ENCODE measurements around the gene ZCCHC2. TPM values are rescaled to one million over a fixed set of nuclear protein-coding genes. Genes with fewer than 3 reads are reported as not detected.

Gene ZCCHC2
- total RNA-seq, 1 donor from 2014 or later = 10.7 TPM

DNA sequence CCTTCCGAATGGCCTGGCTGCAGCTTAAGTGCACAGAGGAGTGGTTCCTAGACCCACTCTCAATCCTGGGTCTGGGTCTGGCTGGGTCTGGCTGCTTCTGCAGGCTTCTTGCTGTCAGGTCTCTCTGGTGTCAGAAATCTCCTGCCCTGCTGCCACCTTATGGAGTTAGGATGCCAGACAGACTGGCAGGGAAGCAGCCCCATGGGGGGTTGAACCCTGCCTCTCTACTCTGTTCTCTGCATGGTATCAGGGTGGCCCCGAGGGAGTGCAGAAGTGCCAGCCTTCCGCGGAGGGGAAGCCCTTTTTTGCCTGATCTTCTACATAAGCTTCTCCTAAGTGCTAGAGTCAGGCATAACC, 89.4 kb downstream of the ZCCHC2 start:
- H3K27me3 ChIP-seq (ENCODE audit: control insufficient read depth, insufficient read depth, low read length) = peaks cover 21% of the 10 kb centered on the region
- no peak for DNase-seq (ENCODE audit: low read depth)
- H3K36me3 ChIP-seq (ENCODE audit: control insufficient read depth, insufficient read depth, low read length) = no peaks in the 10 kb centered on the region
- TF ChIP-seq, protein P1, sequence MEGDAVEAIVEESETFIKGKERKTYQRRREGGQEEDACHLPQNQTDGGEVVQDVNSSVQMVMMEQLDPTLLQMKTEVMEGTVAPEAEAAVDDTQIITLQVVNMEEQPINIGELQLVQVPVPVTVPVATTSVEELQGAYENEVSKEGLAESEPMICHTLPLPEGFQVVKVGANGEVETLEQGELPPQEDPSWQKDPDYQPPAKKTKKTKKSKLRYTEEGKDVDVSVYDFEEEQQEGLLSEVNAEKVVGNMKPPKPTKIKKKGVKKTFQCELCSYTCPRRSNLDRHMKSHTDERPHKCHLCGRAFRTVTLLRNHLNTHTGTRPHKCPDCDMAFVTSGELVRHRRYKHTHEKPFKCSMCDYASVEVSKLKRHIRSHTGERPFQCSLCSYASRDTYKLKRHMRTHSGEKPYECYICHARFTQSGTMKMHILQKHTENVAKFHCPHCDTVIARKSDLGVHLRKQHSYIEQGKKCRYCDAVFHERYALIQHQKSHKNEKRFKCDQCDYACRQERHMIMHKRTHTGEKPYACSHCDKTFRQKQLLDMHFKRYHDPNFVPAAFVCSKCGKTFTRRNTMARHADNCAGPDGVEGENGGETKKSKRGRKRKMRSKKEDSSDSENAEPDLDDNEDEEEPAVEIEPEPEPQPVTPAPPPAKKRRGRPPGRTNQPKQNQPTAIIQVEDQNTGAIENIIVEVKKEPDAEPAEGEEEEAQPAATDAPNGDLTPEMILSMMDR (IDR thresholded peaks at IDR 0.05; ENCODE audit: insufficient read depth, low read length, poor library complexity, severe bottlenecking) = no peak
- no peak overlapping the region for H3K4me3 ChIP-seq (ENCODE audit: low read depth, low read length)

DNA sequence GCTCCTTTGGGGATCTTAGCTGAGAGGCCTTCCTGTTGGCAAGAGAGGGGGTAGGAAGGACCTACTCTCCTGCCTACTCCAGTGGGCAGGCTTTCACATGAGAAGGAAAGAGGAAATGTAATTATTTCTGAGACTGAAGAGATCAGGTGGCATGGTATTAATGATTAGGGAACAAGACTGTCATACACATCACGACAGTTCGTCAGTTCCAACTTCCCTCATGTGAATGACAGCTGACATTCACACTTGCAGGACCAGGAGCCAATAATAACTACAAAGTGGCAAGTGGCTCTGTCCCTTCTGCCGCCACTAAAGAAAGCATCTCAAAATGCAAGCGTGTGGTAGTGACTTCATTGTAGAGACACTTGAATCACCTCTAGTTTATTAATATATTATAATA, 90.0 kb downstream of the ZCCHC2 start:
- TF ChIP-seq, protein P1 (IDR thresholded peaks at IDR 0.05; ENCODE audit: insufficient read depth, low read length, poor library complexity, severe bottlenecking) = no peak
- H3K4me3 ChIP-seq (ENCODE audit: low read depth, low read length) = no peak overlapping the region
- peaks cover 21% of the 10 kb centered on the region for H3K27me3 ChIP-seq (ENCODE audit: control insufficient read depth, insufficient read depth, low read length)
- DNase-seq (ENCODE audit: low read depth) = no peak
- H3K36me3 ChIP-seq (ENCODE audit: control insufficient read depth, insufficient read depth, low read length) = no peaks in the 10 kb centered on the region

- TF ChIP-seq, protein P1 (IDR thresholded peaks at IDR 0.05; ENCODE audit: insufficient read depth, low read length, poor library complexity, severe bottlenecking) = no peak
- Histone ChIP-seq H3K4me3 (ENCODE audit: low read depth, low read length) (no peak overlapping the region), H3K36me3 (ENCODE audit: control insufficient read depth, insufficient read depth, low read length) (no peaks in the 10 kb centered on the region), H3K27me3 (ENCODE audit: control insufficient read depth, insufficient read depth, low read length) (peaks cover 21% of the 10 kb centered on the region)
- no peak for DNase-seq (ENCODE audit: low read depth)
Measured at GRCh38 chr18:62614494-62614893, 91.7 kb downstream of the ZCCHC2 start.

DNA sequence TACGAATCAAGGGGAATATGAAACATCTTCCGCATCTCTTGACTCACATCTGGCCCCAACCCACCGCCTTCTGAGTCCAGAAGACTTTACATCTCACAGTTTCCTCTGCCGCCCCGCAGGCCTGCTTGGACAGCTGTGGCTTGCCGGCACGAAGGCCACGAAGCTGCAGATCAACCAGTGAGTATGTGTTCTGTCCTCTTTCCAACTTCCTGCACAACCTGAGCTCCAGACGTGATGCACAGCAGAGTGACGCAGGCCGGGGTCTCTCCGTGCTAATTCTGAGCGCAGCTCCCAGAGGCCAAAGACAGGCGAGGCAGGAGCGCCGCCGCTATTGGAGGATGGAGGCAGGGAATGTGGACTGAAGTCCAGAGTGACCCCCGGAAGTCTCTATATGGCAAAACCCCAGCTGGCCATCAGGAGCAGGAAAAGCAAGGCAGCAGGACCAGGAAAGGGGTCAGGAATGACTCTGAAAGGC, 93.5 kb downstream of the ZCCHC2 start:
- no peak overlapping the region for H3K4me3 ChIP-seq (ENCODE audit: low read depth, low read length)
- TF ChIP-seq, protein P1 (IDR thresholded peaks at IDR 0.05; ENCODE audit: insufficient read depth, low read length, poor library complexity, severe bottlenecking) = no peak
- peaks cover 16% of the 10 kb centered on the region for H3K27me3 ChIP-seq (ENCODE audit: control insufficient read depth, insufficient read depth, low read length)

DNA sequence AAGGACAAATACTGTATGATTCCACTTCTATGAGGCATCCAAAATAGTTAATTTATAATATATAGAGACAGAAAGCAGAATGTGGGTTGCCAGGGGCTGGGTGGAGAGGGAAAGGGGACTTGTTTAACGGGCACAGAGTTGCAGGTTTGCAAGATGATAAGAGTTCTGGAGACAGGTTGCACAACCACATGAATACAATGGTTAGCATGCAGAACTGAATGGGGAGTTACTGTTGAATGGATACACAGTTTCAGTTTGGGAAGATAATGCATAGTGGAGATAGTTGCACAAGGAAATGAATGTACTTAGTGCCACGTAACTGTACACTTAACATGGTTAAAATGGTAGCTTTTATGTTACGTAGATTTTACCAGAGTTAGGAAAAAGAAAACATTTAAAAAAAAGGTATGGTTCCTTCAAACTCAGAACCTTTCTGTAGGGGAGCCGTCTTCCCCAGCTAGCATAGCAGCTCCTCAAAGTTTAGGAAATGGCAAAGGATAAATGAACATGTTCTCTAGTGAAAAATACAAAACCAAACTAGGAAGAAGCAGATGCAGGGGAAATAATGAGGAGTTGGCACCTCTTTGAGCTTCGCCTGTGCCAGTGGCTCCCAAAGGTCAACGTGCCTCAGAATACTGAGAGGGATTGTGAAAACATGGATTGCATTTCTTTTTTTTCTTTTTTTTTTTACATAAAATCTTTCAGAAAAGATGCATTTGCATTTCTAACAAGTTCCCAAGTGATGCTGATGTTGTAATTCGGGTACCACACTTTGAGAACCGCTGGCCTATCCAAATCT, 95.2 kb downstream of the ZCCHC2 start:
- H3K36me3 ChIP-seq (ENCODE audit: control insufficient read depth, insufficient read depth, low read length) = no peaks in the 10 kb centered on the region
- TF ChIP-seq, protein P1 (IDR thresholded peaks at IDR 0.05; ENCODE audit: insufficient read depth, low read length, poor library complexity, severe bottlenecking) = no peak
- DNase-seq (ENCODE audit: low read depth) = no peak

More for the DNA sequence above, 93.5 kb downstream of the ZCCHC2 start:
- no peak for DNase-seq (ENCODE audit: low read depth)
- no peaks in the 10 kb centered on the region for H3K36me3 ChIP-seq (ENCODE audit: control insufficient read depth, insufficient read depth, low read length)

DNA sequence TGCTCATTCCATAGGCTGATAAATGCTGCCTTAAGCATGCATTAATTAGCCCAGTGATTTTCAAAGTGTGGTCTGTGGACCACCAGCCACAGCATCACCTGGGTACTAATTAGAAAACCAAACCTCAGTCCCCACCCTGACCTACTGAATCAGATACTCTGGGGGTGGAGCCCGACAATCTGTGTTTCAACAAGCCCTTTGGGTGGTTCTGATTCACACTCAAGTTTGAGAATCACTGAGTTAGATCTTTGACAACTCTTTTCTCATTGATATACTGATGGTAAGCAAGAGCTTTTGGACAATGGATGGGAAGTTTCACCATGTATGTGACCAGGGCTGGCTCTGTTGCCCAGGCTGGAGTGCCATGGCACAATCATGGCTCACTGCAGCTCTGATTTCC, 95.9 kb downstream of the ZCCHC2 start:
- Histone ChIP-seq H3K36me3 (ENCODE audit: control insufficient read depth, insufficient read depth, low read length) (no peaks in the 10 kb centered on the region), H3K4me3 (ENCODE audit: low read depth, low read length) (no peak overlapping the region), H3K27me3 (ENCODE audit: control insufficient read depth, insufficient read depth, low read length) (peaks cover 5% of the 10 kb centered on the region)
- TF ChIP-seq, protein P1 (IDR thresholded peaks at IDR 0.05; ENCODE audit: insufficient read depth, low read length, poor library complexity, severe bottlenecking) = no peak
- DNase-seq (ENCODE audit: low read depth) = no peak

More for the DNA sequence above, 95.2 kb downstream of the ZCCHC2 start:
- Histone ChIP-seq H3K4me3 (ENCODE audit: low read depth, low read length) (no peak overlapping the region), H3K27me3 (ENCODE audit: control insufficient read depth, insufficient read depth, low read length) (peaks cover 5% of the 10 kb centered on the region)

Measured in kidney epithelial cell (primary cell).